HCT116 (cell line): Measurements from ENCODE around the gene ACAP2. TPM values are rescaled to one million over a fixed set of nuclear protein-coding genes. Genes with fewer than 3 reads are reported as not detected.

Experiments used
- ATAC-seq: fragments of 200-7000 bp; cut with Tn5 transposase; 2 replicates; pipeline ENCODE4 v1.9.1; 2020; ENCODE audit warnings: mild to moderate bottlenecking, moderate library complexity
- BruUV-seq: library from RNA; stranded (reverse); fragments of 400-500 nt; replicated peaks from 2 replicates; lab custom pipeline; 2021; lab: Mats Ljungman, UMichigan
- CTCF ChIA-PET: fragments of 300-600 bp; sonication (Branson Sonifier 250); formaldehyde crosslinking; loops from one replicate; lab custom pipeline; 2021; ENCODE audit warnings: antibody characterized with exemption; lab: Charles Lee
- POLR2A ChIA-PET: fragments of 300-600, 350-600 bp; sonication (Branson Sonifier 250); formaldehyde crosslinking; loops from one replicate; lab custom pipeline; 2021; ENCODE audit warnings: antibody characterized with exemption; lab: Charles Lee
- RAD21 ChIA-PET, 2 experiments: fragments of 300-600 bp; sonication (Branson Sonifier 250); formaldehyde crosslinking; loops; one replicate each; lab custom pipeline; 2023; ENCODE audit warnings: low total read pairs in 2 of 2; ENCODE audit not compliant: uncharacterized antibody in 2 of 2, unreplicated experiment in 2 of 2, low non-redundant PET in 1 of 2; lab: Charles Lee
- DNase-seq: peaks from one replicate; pipeline ENCODE4 v3.0.0-alpha.2; 2010; ENCODE audit warnings: low read depth, low spot score
- H2AFZ ChIP-seq: fragments of 200-600 bp; shearing (Covaris generic), sonication (generic); 2 replicates; pipeline ENCODE4 v1.6.1; 2017; ENCODE audit warnings: low read depth, mixed run types, mixed read lengths, antibody characterized with exemption, low read length; ENCODE audit not compliant: poor library complexity, severe bottlenecking
- H3K27ac ChIP-seq: 2 replicates; pipeline ENCODE4 v1.5.1; 2012; ENCODE audit warnings: low read depth, low read length
- H3K27me3 ChIP-seq: fragments of 200-600 bp; sonication (generic); 2 replicates; pipeline ENCODE4 v1.6.1; 2016; ENCODE audit warnings: mixed run types, low read length, mixed read lengths; ENCODE audit not compliant: insufficient read depth
- H3K36me3 ChIP-seq, 2 experiments: fragments of 200-500 bp in 1 of 2; fragments of 200-600 bp in 1 of 2; sonication (Bioruptor generic) in 1 of 2; sonication (generic) in 1 of 2; 2 replicates each; pipeline versions ENCODE4 v1.5.1 to v1.6.1; 2014 to 2016; ENCODE audit warnings: low read length in 2 of 2, inconsistent platforms in 1 of 2, mixed read lengths in 1 of 2, mixed run types in 1 of 2; ENCODE audit not compliant: insufficient read depth in 2 of 2, control insufficient read depth in 1 of 2
- H3K4me1 ChIP-seq, 2 experiments: fragments of 200-600 bp in 1 of 2; sonication (generic) in 1 of 2; 2 replicates each; pipeline versions ENCODE4 v1.5.1 to v1.6.1; 2012 to 2017; ENCODE audit warnings: low read length in 2 of 2, inconsistent platforms in 1 of 2, mild to moderate bottlenecking in 1 of 2, mixed read lengths in 1 of 2, mixed run types in 1 of 2, moderate library complexity in 1 of 2; ENCODE audit not compliant: insufficient read depth in 2 of 2, control insufficient read depth in 1 of 2
- H3K4me2 ChIP-seq: fragments of 200-600 bp; sonication (generic); 2 replicates; pipeline ENCODE4 v1.6.1; 2017; ENCODE audit warnings: mixed run types, low read length, mixed read lengths
- H3K4me3 ChIP-seq, 2 experiments: fragments of 200-600 bp in 1 of 2; sonication (generic) in 1 of 2; replicated peaks in 1 of 2; 2 replicates each; pipeline ENCODE4 v1.5.1; 2011 to 2016; ENCODE audit warnings: low read length in 2 of 2, control low read depth in 1 of 2, low read depth in 1 of 2, mild to moderate bottlenecking in 1 of 2, mixed read lengths in 1 of 2, mixed run types in 1 of 2
- H3K79me2 ChIP-seq: fragments of 200-600 bp; sonication (generic); 2 replicates; pipeline ENCODE4 v1.6.1; 2017; ENCODE audit warnings: mild to moderate bottlenecking, mixed run types, low read length, moderate library complexity, mixed read lengths; ENCODE audit not compliant: insufficient read depth
- H3K9ac ChIP-seq: fragments of 200-600 bp; sonication (generic); 2 replicates; pipeline ENCODE4 v1.6.1; 2016; ENCODE audit warnings: low read length, mixed read lengths
- H3K9me2 ChIP-seq: fragments of 200-600 bp; sonication (generic), shearing (Covaris generic); 2 replicates; pipeline ENCODE4 v1.6.1; 2017; ENCODE audit warnings: mixed run types, mild to moderate bottlenecking, moderate library complexity; ENCODE audit not compliant: insufficient read depth
- H3K9me3 ChIP-seq, 2 experiments: fragments of 200-500 bp in 1 of 2; fragments of 200-600 bp in 1 of 2; sonication (Bioruptor generic) in 1 of 2; sonication (generic) in 1 of 2; 2 replicates each; pipeline ENCODE4 v1.6.1; 2014 to 2017; ENCODE audit warnings: low read length in 2 of 2, mixed read lengths in 2 of 2, inconsistent platforms in 1 of 2, low read depth in 1 of 2, mild to moderate bottlenecking in 1 of 2, mixed run types in 1 of 2, moderate library complexity in 1 of 2; ENCODE audit not compliant: control insufficient read depth in 1 of 2, insufficient read depth in 1 of 2
- H4K20me1 ChIP-seq: fragments of 200-600 bp; sonication (generic), shearing (Covaris generic); 2 replicates; pipeline ENCODE4 v1.6.1; 2017; ENCODE audit warnings: mixed run types, mild to moderate bottlenecking, moderate library complexity; ENCODE audit not compliant: insufficient read depth
- CBX3 ChIP-seq: IDR thresholded peaks from 2 replicates; pipeline ENCODE4 v1.6.1; 2012; ENCODE audit warnings: low read depth
- EGR1 ChIP-seq: IDR thresholded peaks from 2 replicates; pipeline ENCODE4 v1.6.1; 2012; ENCODE audit warnings: low read depth
- ELF1 ChIP-seq: IDR thresholded peaks from 2 replicates; pipeline ENCODE4 v1.6.1; 2012; ENCODE audit warnings: low read depth, borderline replicate concordance
- EZH2 ChIP-seq: fragments of 200-600 bp; sonication (generic); IDR thresholded peaks from 2 replicates; pipeline ENCODE4 v1.6.1; 2017; ENCODE audit warnings: antibody characterized with exemption, mixed run types
- EZH2phosphoT487 ChIP-seq: fragments of 200-600 bp; IDR thresholded peaks from 2 replicates; pipeline ENCODE4 v1.6.1; 2018; ENCODE audit warnings: antibody characterized with exemption, borderline replicate concordance
- FOSL1 ChIP-seq: IDR thresholded peaks from 2 replicates; pipeline ENCODE4 v1.6.1; 2012; ENCODE audit warnings: low read depth
- JUND ChIP-seq: IDR thresholded peaks from 2 replicates; pipeline ENCODE4 v1.6.1; 2012
- POLR2AphosphoS5 ChIP-seq: IDR thresholded peaks from 2 replicates; pipeline ENCODE4 v1.6.1; 2011; ENCODE audit warnings: mild to moderate bottlenecking, low read depth, low read length, moderate library complexity
- RAD21 ChIP-seq: IDR thresholded peaks from 2 replicates; pipeline ENCODE4 v1.6.1; 2012; ENCODE audit warnings: low read depth, mild to moderate bottlenecking
- SIN3A ChIP-seq: IDR thresholded peaks from 2 replicates; pipeline ENCODE4 v1.6.1; 2012; ENCODE audit warnings: low read depth
- SP1 ChIP-seq: IDR thresholded peaks from 2 replicates; pipeline ENCODE4 v1.6.1; 2012; ENCODE audit warnings: low read depth
- TCF7L2 ChIP-seq: IDR thresholded peaks from 2 replicates; pipeline ENCODE4 v1.7.0; 2011; ENCODE audit warnings: borderline replicate concordance, inconsistent platforms; ENCODE audit not compliant: insufficient read depth, insufficient read length; ENCODE audit errors: extremely low read depth
- ZNF274 ChIP-seq: fragments of 200-500 bp; sonication (Bioruptor generic); IDR thresholded peaks from 2 replicates; pipeline ENCODE4 v1.6.1; 2014; ENCODE audit warnings: mild to moderate bottlenecking, low read depth, low read length, inconsistent platforms
- intact Hi-C: fragments of 100-400 bp; cut with micrococcal nuclease; formaldehyde crosslinking; loops from 2 replicates; pipeline ENCODE4 v1.10.0; 2022
- total RNA-seq: library from RNA; stranded (reverse); gene quantifications from one replicate; pipeline ENCODE4 v1.2.1, GENCODE V29; 2021; ENCODE audit not compliant: unreplicated experiment
- TF ChIP-seq, protein P1 (sequence below), 3 experiments: fragments of 200-600 bp in 1 of 3; sonication (generic) in 1 of 3; IDR thresholded peaks in 2 of 3; conservative IDR thresholded peaks in 1 of 3; 2 replicates each; pipeline ENCODE4 v1.5.1; 2012 to 2017; ENCODE audit warnings: low read depth in 2 of 3, low read length in 2 of 3, antibody characterized with exemption in 1 of 3, borderline replicate concordance in 1 of 3, control low read depth in 1 of 3, mild to moderate bottlenecking in 1 of 3, mixed read lengths in 1 of 3, mixed run types in 1 of 3, moderate library complexity in 1 of 3; ENCODE audit not compliant: insufficient read depth in 1 of 3
- TF ChIP-seq, protein P2 (sequence below): IDR thresholded peaks from 2 replicates; pipeline ENCODE4 v1.6.1; 2011; ENCODE audit warnings: mild to moderate bottlenecking, low read length, moderate library complexity; ENCODE audit not compliant: insufficient replicate concordance; ENCODE audit errors: extremely low read depth
- TF ChIP-seq, protein P3 (sequence below): IDR thresholded peaks from 2 replicates; pipeline ENCODE4 v1.6.1; 2012
- TF ChIP-seq, protein P4 (sequence below): IDR thresholded peaks from 2 replicates; pipeline ENCODE4 v1.6.1; 2012
- TF ChIP-seq, protein P5 (sequence below): IDR thresholded peaks from 2 replicates; pipeline ENCODE4 v1.6.1; 2012; ENCODE audit warnings: low read depth

The ACAP2 gene
- total RNA-seq, 1 experiment from 2014 or later: 43.0 TPM

DNA sequence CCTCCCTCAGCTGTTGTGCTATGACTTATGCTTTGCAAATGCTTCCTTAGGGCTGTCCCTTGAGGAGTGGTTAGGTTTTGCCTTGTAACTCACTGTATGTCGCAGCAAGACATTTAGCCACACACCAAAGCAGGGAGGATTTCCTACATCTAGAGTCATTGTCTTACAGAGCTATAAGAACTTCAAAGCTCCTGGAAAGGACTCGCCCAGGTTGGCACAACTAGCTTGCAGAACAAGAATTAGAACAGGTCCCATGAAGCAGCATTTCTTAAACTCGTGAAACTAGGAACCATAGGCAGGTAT is 19.4 kb upstream of the ACAP2 start:
- ChIA-PET POLR2A (no interaction called here), CTCF (no interaction called here), RAD21 (no interaction called here)
- Histone ChIP-seq H3K9ac (no peak overlapping the region), H3K27ac (no peak overlapping the region), H3K27me3 (no peaks in the 10 kb centered on the region; the same call in 1 of the 2 replicates), H4K20me1 (no peaks in the 10 kb centered on the region), H3K36me3 (no peaks in the 10 kb centered on the region), H3K9me2 (no peaks in the 10 kb centered on the region), H3K4me2 (no peak overlapping the region), H3K4me1 (peaks cover 0 to 11% of the 10 kb centered on the region in 2 experiments; a peak in 1 of 4 replicates), H2AFZ (no peak overlapping the region), H3K4me3 (no peak overlapping the region), H3K9me3 (no peaks in the 10 kb centered on the region), H3K79me2 (no peaks in the 10 kb centered on the region)
- no peak for TF ChIP-seq CBX3
- no peak for TF ChIP-seq EZH2phosphoT487
- TF ChIP-seq, protein P1, sequence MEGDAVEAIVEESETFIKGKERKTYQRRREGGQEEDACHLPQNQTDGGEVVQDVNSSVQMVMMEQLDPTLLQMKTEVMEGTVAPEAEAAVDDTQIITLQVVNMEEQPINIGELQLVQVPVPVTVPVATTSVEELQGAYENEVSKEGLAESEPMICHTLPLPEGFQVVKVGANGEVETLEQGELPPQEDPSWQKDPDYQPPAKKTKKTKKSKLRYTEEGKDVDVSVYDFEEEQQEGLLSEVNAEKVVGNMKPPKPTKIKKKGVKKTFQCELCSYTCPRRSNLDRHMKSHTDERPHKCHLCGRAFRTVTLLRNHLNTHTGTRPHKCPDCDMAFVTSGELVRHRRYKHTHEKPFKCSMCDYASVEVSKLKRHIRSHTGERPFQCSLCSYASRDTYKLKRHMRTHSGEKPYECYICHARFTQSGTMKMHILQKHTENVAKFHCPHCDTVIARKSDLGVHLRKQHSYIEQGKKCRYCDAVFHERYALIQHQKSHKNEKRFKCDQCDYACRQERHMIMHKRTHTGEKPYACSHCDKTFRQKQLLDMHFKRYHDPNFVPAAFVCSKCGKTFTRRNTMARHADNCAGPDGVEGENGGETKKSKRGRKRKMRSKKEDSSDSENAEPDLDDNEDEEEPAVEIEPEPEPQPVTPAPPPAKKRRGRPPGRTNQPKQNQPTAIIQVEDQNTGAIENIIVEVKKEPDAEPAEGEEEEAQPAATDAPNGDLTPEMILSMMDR (IDR thresholded peaks at IDR 0.05 in 2 of 3, conservative IDR thresholded peaks at IDR 0.05 in 1 of 3; ENCODE audit: borderline replicate concordance in 1 of 3, insufficient read depth in 1 of 3, low read depth in 2 of 3, low read length in 2 of 3): no peak
- TF ChIP-seq ZNF274: no peak
- no peak for TF ChIP-seq RAD21
- TF ChIP-seq EZH2: no peak
- TF ChIP-seq FOSL1: no peak
- no peak for TF ChIP-seq POLR2AphosphoS5
- no peak for TF ChIP-seq EGR1
- TF ChIP-seq, protein P2, sequence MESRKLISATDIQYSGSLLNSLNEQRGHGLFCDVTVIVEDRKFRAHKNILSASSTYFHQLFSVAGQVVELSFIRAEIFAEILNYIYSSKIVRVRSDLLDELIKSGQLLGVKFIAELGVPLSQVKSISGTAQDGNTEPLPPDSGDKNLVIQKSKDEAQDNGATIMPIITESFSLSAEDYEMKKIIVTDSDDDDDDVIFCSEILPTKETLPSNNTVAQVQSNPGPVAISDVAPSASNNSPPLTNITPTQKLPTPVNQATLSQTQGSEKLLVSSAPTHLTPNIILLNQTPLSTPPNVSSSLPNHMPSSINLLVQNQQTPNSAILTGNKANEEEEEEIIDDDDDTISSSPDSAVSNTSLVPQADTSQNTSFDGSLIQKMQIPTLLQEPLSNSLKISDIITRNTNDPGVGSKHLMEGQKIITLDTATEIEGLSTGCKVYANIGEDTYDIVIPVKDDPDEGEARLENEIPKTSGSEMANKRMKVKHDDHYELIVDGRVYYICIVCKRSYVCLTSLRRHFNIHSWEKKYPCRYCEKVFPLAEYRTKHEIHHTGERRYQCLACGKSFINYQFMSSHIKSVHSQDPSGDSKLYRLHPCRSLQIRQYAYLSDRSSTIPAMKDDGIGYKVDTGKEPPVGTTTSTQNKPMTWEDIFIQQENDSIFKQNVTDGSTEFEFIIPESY: no peak
- no peak for TF ChIP-seq SIN3A
- TF ChIP-seq, protein P3, sequence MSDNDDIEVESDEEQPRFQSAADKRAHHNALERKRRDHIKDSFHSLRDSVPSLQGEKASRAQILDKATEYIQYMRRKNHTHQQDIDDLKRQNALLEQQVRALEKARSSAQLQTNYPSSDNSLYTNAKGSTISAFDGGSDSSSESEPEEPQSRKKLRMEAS: no peak
- TF ChIP-seq, protein P4, sequence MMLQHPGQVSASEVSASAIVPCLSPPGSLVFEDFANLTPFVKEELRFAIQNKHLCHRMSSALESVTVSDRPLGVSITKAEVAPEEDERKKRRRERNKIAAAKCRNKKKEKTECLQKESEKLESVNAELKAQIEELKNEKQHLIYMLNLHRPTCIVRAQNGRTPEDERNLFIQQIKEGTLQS: no peak
- TF ChIP-seq ELF1: no peak
- TF ChIP-seq JUND: no peak
- no peak for TF ChIP-seq TCF7L2
- TF ChIP-seq, protein P5, sequence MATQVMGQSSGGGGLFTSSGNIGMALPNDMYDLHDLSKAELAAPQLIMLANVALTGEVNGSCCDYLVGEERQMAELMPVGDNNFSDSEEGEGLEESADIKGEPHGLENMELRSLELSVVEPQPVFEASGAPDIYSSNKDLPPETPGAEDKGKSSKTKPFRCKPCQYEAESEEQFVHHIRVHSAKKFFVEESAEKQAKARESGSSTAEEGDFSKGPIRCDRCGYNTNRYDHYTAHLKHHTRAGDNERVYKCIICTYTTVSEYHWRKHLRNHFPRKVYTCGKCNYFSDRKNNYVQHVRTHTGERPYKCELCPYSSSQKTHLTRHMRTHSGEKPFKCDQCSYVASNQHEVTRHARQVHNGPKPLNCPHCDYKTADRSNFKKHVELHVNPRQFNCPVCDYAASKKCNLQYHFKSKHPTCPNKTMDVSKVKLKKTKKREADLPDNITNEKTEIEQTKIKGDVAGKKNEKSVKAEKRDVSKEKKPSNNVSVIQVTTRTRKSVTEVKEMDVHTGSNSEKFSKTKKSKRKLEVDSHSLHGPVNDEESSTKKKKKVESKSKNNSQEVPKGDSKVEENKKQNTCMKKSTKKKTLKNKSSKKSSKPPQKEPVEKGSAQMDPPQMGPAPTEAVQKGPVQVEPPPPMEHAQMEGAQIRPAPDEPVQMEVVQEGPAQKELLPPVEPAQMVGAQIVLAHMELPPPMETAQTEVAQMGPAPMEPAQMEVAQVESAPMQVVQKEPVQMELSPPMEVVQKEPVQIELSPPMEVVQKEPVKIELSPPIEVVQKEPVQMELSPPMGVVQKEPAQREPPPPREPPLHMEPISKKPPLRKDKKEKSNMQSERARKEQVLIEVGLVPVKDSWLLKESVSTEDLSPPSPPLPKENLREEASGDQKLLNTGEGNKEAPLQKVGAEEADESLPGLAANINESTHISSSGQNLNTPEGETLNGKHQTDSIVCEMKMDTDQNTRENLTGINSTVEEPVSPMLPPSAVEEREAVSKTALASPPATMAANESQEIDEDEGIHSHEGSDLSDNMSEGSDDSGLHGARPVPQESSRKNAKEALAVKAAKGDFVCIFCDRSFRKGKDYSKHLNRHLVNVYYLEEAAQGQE: no peak
- TF ChIP-seq SP1: no peak
- 0 out of 2 replicates have a peak, but pooled peaks have one; percentile 31 for ATAC-seq
- no TSS peak for BruUV-seq
- intact Hi-C loops: no loop called here
- no peak for DNase-seq
